Dendritic cell treated with granulocyte-macrophage colony-stimulating factor and Interleukin-4, amounts not matched to agents 40 ng/mL and 50 ng/mL, for 4 days (primary cell): ENCODE data around the gene OXLD1.

ENCODE experiments used
- H3K27ac Mint-ChIP-seq: one replicate; pipeline ENCODE4 v1.8.0; 2022; ENCODE audit warnings: mild to moderate bottlenecking, mixed read lengths
- H3K27me3 Mint-ChIP-seq: one replicate; pipeline ENCODE4 v1.8.0; 2022; ENCODE audit warnings: mild to moderate bottlenecking, mixed read lengths
- H3K36me3 Mint-ChIP-seq: one replicate; pipeline ENCODE4 v1.8.0; 2022; ENCODE audit warnings: low read depth, mixed read lengths
- H3K4me1 Mint-ChIP-seq: one replicate; pipeline ENCODE4 v1.8.0; 2022; ENCODE audit warnings: low read depth, mixed read lengths
- H3K4me3 Mint-ChIP-seq: one replicate; pipeline ENCODE4 v1.8.0; 2022; ENCODE audit warnings: mild to moderate bottlenecking, moderate library complexity, mixed read lengths
- H3K9me3 Mint-ChIP-seq: one replicate; pipeline ENCODE4 v1.8.0; 2022; ENCODE audit warnings: mixed read lengths
- intact Hi-C: fragments of 100-400 bp; cut with micrococcal nuclease; formaldehyde crosslinking; loops from one replicate; pipeline ENCODE4 v1.15.0; 2022

OXLD1 gene

DNA sequence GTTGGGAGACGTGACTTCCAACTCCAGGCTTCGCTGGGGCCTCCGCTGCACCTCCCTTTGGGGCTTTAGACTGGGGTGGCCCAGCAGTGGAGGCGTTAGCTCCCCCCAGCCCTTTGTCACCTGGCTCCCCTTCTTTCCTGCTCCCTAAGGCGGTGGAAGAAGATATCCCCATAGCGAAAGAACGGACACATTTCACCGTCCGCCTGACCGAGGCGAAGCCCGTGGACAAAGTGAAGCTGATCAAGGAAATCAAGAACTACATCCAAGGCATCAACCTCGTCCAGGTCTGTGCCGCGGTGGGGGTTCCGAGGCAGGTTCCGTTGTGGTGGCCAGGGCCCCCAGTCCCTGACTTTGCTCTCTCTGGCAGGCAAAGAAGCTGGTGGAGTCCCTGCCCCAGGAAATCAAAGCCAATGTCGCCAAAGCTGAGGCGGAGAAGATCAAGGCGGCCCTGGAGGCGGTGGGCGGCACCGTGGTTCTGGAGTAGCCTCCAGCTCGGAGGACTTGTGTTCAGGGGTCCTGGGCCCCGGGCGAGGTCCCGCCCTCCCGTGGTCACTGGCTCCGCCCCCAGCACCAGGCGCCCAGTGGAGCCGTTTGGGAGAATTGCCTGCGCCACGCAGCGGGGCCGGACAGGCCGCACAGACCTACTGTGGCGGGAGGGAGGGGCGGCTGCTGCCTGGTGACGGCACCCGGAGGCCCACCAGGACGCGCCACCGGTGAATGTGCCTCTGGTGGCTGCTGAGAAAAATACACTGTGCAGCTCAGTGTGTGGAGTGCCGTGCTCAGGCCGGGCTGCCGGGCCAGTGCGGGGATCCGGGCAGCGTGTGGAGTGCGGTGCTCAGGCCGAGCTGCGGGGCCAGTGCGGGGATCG is 40.6 kb upstream of the OXLD1 start:
- H3K4me1 Mint-ChIP-seq, result peaks cover 32% of the 10 kb centered on the region
- peaks cover 62% of the 10 kb centered on the region for H3K36me3 Mint-ChIP-seq
- no peak overlapping the region for H3K4me3 Mint-ChIP-seq
- H3K9me3 Mint-ChIP-seq, result no peaks in the 10 kb centered on the region
- H3K27ac Mint-ChIP-seq, result no peak overlapping the region
- intact Hi-C loops, result no loop called here
- peaks cover 3% of the 10 kb centered on the region for H3K27me3 Mint-ChIP-seq

DNA sequence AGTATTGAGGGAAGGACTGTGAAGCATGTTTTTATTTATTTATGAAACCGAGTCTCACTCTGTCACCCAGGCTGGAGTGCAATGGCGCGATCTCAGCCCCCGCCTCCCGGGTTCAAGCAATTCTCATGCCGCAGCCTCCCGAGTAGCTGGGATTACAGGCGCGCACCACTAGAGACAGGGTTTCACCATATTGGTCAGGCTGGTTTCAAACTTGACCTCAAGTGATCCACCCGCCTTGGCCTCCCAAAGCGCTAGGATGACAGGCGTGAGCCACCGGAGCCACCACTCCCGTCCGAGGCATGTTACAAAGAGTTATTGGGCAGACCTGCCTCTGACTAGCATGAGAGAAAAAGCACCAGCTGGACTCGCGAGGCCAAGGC is 39.8 kb upstream of the OXLD1 start:
- Mint-ChIP-seq H3K36me3 (peaks cover 70% of the 10 kb centered on the region), H3K4me1 (peaks cover 35% of the 10 kb centered on the region), H3K27me3 (peaks cover 3% of the 10 kb centered on the region), H3K9me3 (no peaks in the 10 kb centered on the region), H3K27ac (no peak overlapping the region), H3K4me3 (no peak overlapping the region)
- intact Hi-C loops, result no loop called here

DNA sequence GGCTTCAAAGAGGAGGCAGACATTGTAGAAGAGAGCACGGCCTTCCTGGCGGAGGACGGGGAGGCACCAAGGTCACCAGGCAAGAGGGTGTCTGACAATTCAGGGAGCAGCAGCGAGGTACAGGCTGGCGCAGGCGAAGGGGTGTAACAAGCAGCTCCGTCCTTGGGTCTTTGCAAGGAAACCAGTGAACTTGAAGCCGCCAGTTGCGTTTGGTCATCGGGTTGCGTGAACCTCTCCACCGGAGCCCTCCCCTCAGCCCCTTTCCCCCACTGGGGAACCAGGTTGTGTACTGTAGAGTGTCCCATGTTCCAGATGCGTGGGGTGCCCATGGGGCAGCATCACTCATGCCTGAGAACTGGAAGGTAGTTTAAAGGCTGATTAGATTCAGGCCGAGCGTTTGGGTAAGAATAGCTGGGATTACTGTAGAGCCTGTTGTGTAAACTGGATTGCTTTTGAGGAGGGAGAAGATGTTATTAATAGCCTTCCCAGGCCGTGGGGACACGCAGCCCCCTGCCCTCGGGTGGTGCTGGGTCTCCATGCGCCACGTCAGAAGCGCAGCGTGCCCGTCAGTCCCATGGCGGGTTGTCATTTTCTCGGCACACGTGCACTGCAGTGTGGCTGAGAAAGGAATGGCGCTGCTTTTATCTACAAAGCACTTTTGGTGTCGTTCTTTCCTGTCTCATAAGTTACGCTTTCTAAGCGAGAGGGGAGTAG is 39.3 kb upstream of the OXLD1 start:
- peaks cover under 1% of the 10 kb centered on the region for H3K27me3 Mint-ChIP-seq
- no peaks in the 10 kb centered on the region for H3K9me3 Mint-ChIP-seq
- no peak overlapping the region for H3K4me3 Mint-ChIP-seq
- intact Hi-C loops, result no loop called here
- no peak overlapping the region for H3K27ac Mint-ChIP-seq
- H3K36me3 Mint-ChIP-seq, result peaks cover 75% of the 10 kb centered on the region
- H3K4me1 Mint-ChIP-seq, result peaks cover 35% of the 10 kb centered on the region

DNA sequence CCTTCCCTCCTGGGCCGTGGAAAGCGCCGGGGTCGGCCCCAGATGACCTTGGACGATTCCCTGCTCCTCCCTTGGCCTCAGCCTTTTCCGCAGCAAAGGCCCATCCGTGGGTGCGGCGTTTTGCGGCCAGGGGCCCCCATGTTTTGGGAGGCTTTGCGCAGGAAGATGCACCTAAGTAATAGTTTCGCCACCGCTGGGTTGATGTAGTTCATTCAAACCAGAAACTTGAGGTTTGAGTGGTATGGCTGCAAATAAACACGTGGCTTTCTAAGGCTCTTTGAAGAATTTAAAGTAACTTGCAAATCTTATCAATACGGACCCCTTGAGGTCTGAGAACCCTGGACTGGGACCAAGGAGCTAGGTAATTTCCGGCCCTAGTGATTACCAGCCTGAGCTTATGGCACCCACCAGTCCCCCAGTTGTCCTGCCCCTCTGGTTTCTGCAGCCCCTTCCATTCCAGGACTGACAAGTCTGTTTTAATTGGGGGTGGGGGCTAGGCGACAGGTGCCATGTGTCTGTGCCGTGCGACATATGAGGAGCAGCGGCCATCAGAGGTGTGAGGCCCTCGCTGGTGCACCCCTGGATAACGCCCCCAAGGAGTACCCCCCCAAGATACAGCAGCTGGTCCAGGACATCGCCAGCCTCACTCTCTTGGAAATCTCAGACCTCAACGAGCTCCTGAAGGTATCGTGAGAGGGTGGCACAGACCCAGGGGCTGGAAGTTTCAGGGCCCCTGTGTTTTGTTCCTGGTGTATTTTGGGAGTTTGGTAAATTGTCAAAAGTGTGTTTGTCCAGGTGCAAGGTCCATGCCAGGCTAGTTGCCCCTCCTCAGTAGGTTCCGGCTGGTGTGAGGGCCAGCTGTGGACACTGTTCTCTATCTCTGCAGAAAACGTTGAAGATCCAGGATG is 37.6 kb upstream of the OXLD1 start:
- Mint-ChIP-seq H3K4me1 (peaks cover 37% of the 10 kb centered on the region), H3K36me3 (peaks cover 91% of the 10 kb centered on the region), H3K4me3 (peak overlapping the region; percentile 98), H3K9me3 (no peaks in the 10 kb centered on the region), H3K27ac (peak overlapping the region; percentile 94), H3K27me3 (no peaks in the 10 kb centered on the region)
- intact Hi-C loops, result loop anchor here (1.0 kb wide), 1 partner anchor 8 kb away; the partner anchor contains the start of gene SLC25A10

DNA sequence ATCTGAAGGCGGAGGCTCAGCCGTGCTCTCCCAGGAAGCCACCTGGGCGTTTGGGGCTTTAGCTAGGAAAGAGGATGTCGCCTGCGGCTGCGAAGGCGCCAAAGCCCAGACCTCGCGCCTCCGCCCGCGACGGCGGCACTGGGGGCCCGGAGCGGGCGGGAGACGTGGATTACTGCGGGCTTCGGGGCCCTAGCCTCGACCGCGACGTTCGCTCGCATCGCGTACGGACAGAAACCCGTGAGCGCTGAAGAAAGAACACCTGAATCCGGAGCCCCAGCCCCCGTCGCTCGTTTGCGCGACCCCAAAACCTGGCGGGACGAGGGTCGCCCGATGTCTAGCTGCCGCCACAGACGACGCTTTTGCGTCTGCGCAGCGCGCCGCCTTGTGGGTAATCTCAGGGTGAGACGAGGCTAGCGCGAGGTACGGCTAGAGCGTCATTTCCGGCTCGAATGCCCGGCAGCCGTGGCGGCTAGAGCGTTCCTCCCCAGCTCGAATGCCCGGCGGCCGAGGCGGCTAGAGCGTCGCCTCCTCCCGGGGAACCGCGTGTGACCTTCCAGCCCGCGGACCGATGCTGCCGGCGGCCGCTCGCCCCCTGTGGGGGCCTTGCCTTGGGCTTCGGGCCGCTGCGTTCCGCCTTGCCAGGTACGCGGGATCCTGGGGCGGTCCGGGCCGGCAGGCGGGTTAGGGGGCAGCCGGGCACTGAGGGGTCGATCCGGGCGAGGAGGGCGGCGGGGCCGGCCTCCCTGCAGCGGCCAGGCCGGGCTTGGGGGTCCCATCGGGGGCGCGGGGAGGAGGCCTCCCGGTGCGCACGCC is 36.7 kb upstream of the OXLD1 start, which contains the start of gene MRPL12:
MRPL12 (plus strand) TSS at position 434 of the 813 bp plus-strand sequence; CDS start at position 569, 135 bp downstream.
- no peaks in the 10 kb centered on the region for H3K9me3 Mint-ChIP-seq
- H3K36me3 Mint-ChIP-seq, result peaks cover 92% of the 10 kb centered on the region
- no peaks in the 10 kb centered on the region for H3K27me3 Mint-ChIP-seq
- intact Hi-C loops, result loop anchor here (1.0 kb wide), 2 partner anchors 9 to 21 kb away; partner anchors contain the start of gene SLC25A10
- H3K4me3 Mint-ChIP-seq, result peak within 1 kb of the TSS; percentile 98
- peak within 1 kb of the TSS; percentile 94 for H3K27ac Mint-ChIP-seq
- peaks cover 37% of the 10 kb centered on the region for H3K4me1 Mint-ChIP-seq

DNA sequence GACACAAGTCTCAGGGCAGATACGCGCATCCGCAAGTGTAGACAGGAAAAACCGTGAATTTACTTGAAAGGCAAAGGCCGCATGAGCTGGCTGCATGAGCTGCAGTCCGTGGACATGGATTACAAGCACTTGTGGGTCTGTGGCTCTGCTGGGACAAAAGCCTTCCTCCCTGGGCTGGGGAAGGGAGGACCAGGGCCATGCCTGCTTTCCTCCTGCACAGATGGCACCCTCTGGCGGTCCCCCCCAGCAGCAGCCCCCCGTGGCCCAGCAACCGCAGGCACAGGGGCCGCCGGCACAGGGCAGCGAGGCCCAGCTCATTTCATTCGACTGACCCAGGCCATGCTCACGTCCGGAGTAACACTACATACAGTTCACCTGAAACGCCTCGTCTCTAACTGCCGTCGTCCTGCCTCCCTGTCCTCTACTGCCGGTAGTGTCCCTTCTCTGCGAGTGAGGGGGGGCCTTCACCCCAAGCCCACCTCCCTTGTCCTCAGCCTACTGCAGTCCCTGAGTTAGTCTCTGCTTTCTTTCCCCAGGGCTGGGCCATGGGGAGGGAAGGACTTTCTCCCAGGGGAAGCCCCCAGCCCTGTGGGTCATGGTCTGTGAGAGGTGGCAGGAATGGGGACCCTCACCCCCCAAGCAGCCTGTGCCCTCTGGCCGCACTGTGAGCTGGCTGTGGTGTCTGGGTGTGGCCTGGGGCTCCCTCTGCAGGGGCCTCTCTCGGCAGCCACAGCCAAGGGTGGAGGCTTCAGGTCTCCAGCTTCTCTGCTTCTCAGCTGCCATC is 35.1 kb upstream of the OXLD1 start:
- H3K4me1 Mint-ChIP-seq, result peaks cover 37% of the 10 kb centered on the region
- H3K27me3 Mint-ChIP-seq, result no peaks in the 10 kb centered on the region
- intact Hi-C loops, result loop anchor here (1.0 kb wide), 1 partner anchor 19 kb away; no protein-coding TSS in a partner anchor
- peak overlapping the region; percentile 14 for H3K4me3 Mint-ChIP-seq
- peaks cover 92% of the 10 kb centered on the region for H3K36me3 Mint-ChIP-seq
- peak overlapping the region; percentile 94 for H3K27ac Mint-ChIP-seq
- no peaks in the 10 kb centered on the region for H3K9me3 Mint-ChIP-seq

DNA sequence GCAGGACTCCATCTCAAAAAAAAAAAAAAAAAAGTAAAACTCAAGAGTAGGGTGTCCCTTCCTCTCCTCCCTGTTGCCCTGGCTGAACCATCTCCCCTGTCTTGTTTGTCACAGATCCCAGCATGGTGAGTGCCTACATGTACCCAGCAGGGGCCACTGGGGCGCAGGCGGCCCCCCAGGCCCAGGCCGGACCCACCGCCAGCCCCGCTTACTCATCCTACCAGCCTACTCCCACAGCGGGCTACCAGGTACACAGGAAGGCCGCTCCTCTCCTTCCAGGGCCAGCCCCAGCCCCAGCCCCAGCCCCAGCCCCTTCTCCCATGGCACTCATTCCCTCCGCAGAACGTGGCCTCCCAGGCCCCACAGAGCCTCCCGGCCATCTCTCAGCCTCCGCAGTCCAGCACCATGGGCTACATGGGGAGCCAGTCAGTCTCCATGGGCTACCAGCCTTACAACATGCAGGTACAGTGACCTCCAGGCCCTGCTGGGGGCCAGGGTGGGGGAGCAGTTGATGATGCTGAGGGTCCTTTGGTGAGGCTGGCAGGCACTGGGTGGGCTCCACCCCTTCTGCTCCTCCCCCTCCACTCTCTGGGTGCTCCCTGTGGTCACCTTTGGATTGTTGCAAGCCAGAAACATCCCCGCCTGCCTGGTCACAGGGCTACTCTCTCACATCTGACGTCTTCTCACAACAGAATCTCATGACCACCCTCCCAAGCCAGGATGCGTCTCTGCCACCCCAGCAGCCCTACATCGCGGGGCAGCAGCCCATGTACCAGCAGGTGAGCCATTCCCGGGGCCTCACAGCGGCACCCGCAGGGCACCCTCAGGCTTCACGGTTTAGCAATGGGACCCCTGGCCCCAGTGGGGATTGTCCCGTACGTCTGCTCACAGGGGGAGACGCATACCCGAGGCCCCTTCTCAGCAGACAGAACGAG is 34.2 kb upstream of the OXLD1 start:
- intact Hi-C loops, result no loop called here
- no peak overlapping the region for H3K27ac Mint-ChIP-seq

DNA sequence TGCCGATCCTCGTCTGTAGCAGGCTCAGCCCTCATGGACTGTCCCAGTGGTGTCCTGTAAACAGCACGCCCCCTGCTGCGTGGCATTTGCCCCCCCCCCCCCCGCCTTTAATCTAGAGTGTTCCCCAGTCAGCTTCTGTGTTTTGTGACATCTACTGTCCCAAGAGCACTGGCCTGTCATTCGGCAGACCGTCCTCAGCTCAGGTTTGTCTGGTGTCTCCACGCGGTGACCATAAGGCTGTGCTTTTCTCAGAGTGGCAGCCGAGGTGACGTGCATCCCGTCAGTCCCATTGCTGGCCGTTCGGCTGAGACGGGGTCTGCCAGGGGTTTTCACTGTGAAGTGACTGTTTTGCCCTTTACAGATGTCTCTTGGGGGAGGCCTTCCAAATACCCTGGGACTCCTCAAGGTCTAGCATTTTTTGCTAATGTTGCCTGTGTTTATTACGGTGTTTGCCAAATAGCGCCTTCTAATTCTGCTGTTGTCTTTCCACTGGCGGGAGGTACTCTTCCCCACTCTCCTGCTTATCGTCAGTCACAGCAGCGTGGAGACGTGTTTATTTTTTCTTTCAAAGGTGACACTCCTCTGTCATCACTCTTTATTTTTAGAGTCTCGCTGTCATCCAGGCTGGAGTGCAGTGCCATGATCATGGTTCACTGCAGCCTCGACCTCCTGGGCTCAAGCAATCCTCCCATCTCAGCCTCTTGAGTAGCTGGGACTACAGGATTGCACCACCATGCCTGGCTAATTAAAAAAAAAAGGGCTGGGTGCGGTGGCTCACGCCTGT is 31.0 kb upstream of the OXLD1 start:
- Mint-ChIP-seq H3K36me3 (peaks cover 100% of the 10 kb centered on the region), H3K9me3 (no peaks in the 10 kb centered on the region), H3K27ac (no peak overlapping the region), H3K4me3 (no peak overlapping the region), H3K4me1 (peaks cover 26% of the 10 kb centered on the region), H3K27me3 (no peaks in the 10 kb centered on the region)
- intact Hi-C loops, result no loop called here

More for the DNA sequence above, 34.2 kb upstream of the OXLD1 start:
- peaks cover 37% of the 10 kb centered on the region for H3K4me1 Mint-ChIP-seq
- H3K27me3 Mint-ChIP-seq, result no peaks in the 10 kb centered on the region
- peaks cover 92% of the 10 kb centered on the region for H3K36me3 Mint-ChIP-seq
- no peak overlapping the region for H3K4me3 Mint-ChIP-seq
- H3K9me3 Mint-ChIP-seq, result no peaks in the 10 kb centered on the region

DNA sequence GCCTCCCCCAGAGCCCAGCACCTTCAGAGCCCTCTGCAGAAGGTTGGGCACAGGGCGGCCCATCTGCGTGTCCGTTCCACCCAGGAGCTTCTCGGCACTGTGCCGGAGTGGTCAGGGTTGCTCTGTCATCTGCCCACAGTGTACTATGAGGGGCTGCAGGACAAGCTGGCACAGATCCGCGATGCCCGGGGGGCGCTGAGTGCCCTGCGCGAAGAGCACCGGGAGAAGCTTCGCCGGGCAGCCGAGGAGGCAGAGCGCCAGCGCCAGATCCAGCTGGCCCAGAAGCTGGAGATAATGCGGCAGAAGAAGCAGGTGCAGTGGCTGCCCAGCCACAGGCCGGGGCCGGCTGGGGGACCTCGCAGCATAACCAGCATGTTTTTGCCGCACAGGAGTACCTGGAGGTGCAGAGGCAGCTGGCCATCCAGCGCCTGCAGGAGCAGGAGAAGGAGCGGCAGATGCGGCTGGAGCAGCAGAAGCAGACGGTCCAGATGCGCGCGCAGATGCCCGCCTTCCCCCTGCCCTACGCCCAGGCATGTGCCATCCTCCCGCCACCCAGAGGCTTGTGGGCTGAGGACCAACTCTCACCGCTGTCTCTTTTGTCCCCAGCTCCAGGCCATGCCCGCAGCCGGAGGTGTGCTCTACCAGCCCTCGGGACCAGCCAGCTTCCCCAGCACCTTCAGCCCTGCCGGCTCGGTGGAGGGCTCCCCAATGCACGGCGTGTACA is 30.0 kb upstream of the OXLD1 start:
- H3K27ac Mint-ChIP-seq, result no peak overlapping the region
- H3K4me1 Mint-ChIP-seq, result peaks cover 15% of the 10 kb centered on the region
- H3K9me3 Mint-ChIP-seq, result no peaks in the 10 kb centered on the region
- no peaks in the 10 kb centered on the region for H3K27me3 Mint-ChIP-seq
- H3K4me3 Mint-ChIP-seq, result no peak overlapping the region
- peaks cover 100% of the 10 kb centered on the region for H3K36me3 Mint-ChIP-seq
- intact Hi-C loops, result no loop called here

DNA sequence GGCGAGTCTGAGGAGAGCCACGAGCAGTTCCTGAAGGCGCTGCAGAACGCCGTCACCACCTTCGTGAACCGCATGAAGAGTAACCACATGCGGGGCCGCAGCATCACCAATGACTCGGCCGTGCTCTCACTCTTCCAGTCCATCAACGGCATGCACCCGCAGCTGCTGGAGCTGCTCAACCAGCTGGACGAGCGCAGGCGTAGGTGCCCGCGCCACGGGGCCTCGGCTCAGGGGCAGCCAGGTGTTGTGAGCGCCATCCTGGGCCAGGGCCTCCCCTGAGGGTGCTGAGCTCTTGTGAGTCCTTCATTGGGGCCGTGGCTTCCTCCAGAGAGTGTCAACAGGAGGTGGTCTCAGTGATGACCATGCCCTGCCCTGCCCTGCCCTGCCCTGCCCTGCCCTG is 29.4 kb upstream of the OXLD1 start:
- peaks cover 100% of the 10 kb centered on the region for H3K36me3 Mint-ChIP-seq

More for the DNA sequence above, 29.4 kb upstream of the OXLD1 start:
- no peak overlapping the region for H3K27ac Mint-ChIP-seq
- H3K27me3 Mint-ChIP-seq, result no peaks in the 10 kb centered on the region
- no peaks in the 10 kb centered on the region for H3K9me3 Mint-ChIP-seq
- intact Hi-C loops, result no loop called here
- H3K4me3 Mint-ChIP-seq, result no peak overlapping the region
- peaks cover 10% of the 10 kb centered on the region for H3K4me1 Mint-ChIP-seq
